Vagina (tissue), 2 donors: ENCODE measurements around the gene ATXN1.

Experiments used
- CTCF ChIP-seq, 3 experiments: fragments of 450-650 bp in 2 of 3; fragments of 200-600 bp in 1 of 3; sonication (generic) in 1 of 3; IDR thresholded peaks; one replicate each; pipeline ENCODE4 v1.5.1; 2017 to 2019; ENCODE audit warnings: antibody characterized with exemption in 3 of 3, mild to moderate bottlenecking in 2 of 3, moderate library complexity in 2 of 3
- POLR2A ChIP-seq, 2 donors: fragments of 450-650 bp; IDR thresholded peaks; one replicate each; pipeline ENCODE4 v1.6.1; 2017; ENCODE audit warnings: antibody characterized with exemption in 2 of 2, mild to moderate bottlenecking in 2 of 2, moderate library complexity in 2 of 2

GRCh38 chr6:16659466-16660156 is 101.6 kb downstream of the ATXN1 start:
- TF ChIP-seq CTCF (IDR thresholded peaks at IDR 0.05), result no peak
- no peak for TF ChIP-seq POLR2A (IDR thresholded peaks at IDR 0.05)
